ENCODE measurements around the gene CAMK2B. TPM values are rescaled to one million over a fixed set of nuclear protein-coding genes. Genes with fewer than 3 reads are reported as not detected.

Gene CAMK2B
- polyA plus RNA-seq, 1 donor (not counting 4 experiments of a cell fraction or from before 2014, with no cell fraction given): 0.25 TPM

DNA sequence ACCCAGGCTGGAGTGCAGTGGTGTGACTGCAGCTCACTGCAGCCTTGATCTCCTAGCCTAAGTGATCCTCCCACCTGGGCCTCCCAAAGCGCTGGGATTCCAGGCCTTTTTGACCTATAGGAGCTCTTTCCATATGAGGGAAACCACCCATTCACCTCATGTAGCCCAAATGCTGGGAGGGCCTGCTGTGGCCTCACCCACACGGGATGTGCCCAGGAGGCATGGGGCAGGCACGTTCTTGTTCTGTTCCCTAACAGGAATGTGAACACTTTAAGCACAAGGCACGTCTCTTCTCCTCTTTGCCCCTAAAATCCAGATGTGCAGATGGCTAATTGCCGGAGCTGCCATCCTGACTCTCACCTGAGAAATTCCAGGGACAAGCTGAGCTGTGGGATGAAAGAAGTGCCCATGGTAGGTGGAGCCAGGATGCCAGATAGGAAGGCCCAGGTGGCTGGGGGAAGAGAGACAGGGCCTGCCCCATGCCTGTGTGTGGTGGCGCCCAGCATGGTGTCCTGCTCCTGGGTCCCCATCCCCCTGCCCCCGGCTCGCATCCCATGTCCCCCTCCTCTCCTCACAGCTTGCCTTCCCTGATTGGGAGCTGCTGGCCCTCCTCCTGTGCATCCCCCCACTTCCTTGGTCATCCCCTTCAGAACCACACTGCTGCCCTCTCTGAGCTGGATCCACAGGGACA, 17.3 kb downstream of the CAMK2B start:
- dilution Hi-C loops (cut with MboI; ENCODE audit: extremely low pct_ligation_motif_present, low sequenced_read_pairs): no loop called here
- no peaks in the 10 kb centered on the region for H4K20me1 ChIP-seq (ENCODE audit: control insufficient read depth, extremely low read depth, insufficient read depth, low read length)
- H3K9ac ChIP-seq (ENCODE audit: control insufficient read depth, extremely low read depth, insufficient read depth, low read length): peak overlapping the region; percentile 39
- H3K79me2 ChIP-seq (ENCODE audit: control insufficient read depth, insufficient read depth, low read length): no peaks in the 10 kb centered on the region
- no peaks in the 10 kb centered on the region for H3K9me3 ChIP-seq (ENCODE audit: control insufficient read depth, low read depth, low read length)
- peaks cover 19% of the 10 kb centered on the region for H3K4me1 ChIP-seq (ENCODE audit: control insufficient read depth, extremely low read depth, insufficient read depth, low read length)
- H3K4me3 ChIP-seq (ENCODE audit: control insufficient read depth in 2 of 3, extremely low read depth in 1 of 3, insufficient read depth in 2 of 3, low read depth in 1 of 3, low read length in 3 of 3): no peak overlapping the region
- H3K9me1 ChIP-seq (ENCODE audit: control insufficient read depth, extremely low read depth, insufficient read depth, low read length): no peaks in the 10 kb centered on the region
- peak overlapping the region; percentile 34 for H3K4me2 ChIP-seq (ENCODE audit: control insufficient read depth, extremely low read depth, insufficient read depth, low read depth, low read length)
- H3K27me3 ChIP-seq (ENCODE audit: control insufficient read depth, extremely low read depth, insufficient read depth, low read length): no peaks in the 10 kb centered on the region
- peak overlapping the region; percentile 61 for H2AFZ ChIP-seq (ENCODE audit: control insufficient read depth, low read length)
- peak; percentile 96 for DNase-seq (ENCODE audit: low read depth, low spot score)
- TF ChIP-seq CTCF (optimal IDR thresholded peaks at IDR 0.05 in 1 of 3, IDR thresholded peaks at IDR 0.05 in 1 of 3, conservative IDR thresholded peaks at IDR 0.05 in 1 of 3; ENCODE audit: extremely low read depth in 1 of 3, insufficient read depth in 2 of 3, low read length in 3 of 3) (no peak), EZH2 (IDR thresholded peaks at IDR 0.05; ENCODE audit: low read length) (no peak)
- H3K36me3 ChIP-seq (ENCODE audit: control insufficient read depth in 2 of 2, extremely low read depth in 1 of 2, insufficient read depth in 2 of 2, low read length in 2 of 2): no peaks in the 10 kb centered on the region
- H3K27ac ChIP-seq (ENCODE audit: control insufficient read depth, insufficient read depth, low read length): peak overlapping the region; percentile 69
- FAIRE-seq: peak; percentile 97

GRCh38 chr7:44307301-44307900, 18.0 kb downstream of the CAMK2B start:
- Histone ChIP-seq H3K9ac (ENCODE audit: control insufficient read depth, extremely low read depth, insufficient read depth, low read length) (peak overlapping the region; percentile 39), H3K9me3 (ENCODE audit: control insufficient read depth, low read depth, low read length) (no peaks in the 10 kb centered on the region), H4K20me1 (ENCODE audit: control insufficient read depth, extremely low read depth, insufficient read depth, low read length) (no peaks in the 10 kb centered on the region), H3K27me3 (ENCODE audit: control insufficient read depth, extremely low read depth, insufficient read depth, low read length) (no peaks in the 10 kb centered on the region), H3K27ac (ENCODE audit: control insufficient read depth, insufficient read depth, low read length) (peak overlapping the region; percentile 69), H3K36me3 (ENCODE audit: control insufficient read depth in 2 of 2, extremely low read depth in 1 of 2, insufficient read depth in 2 of 2, low read length in 2 of 2) (no peaks in the 10 kb centered on the region), H3K4me2 (ENCODE audit: control insufficient read depth, extremely low read depth, insufficient read depth, low read depth, low read length) (peak overlapping the region; percentile 4), H3K4me1 (ENCODE audit: control insufficient read depth, extremely low read depth, insufficient read depth, low read length) (peaks cover 19% of the 10 kb centered on the region), H2AFZ (ENCODE audit: control insufficient read depth, low read length) (no peak overlapping the region), H3K9me1 (ENCODE audit: control insufficient read depth, extremely low read depth, insufficient read depth, low read length) (no peaks in the 10 kb centered on the region), H3K79me2 (ENCODE audit: control insufficient read depth, insufficient read depth, low read length) (no peaks in the 10 kb centered on the region), H3K4me3 (ENCODE audit: control insufficient read depth in 2 of 3, extremely low read depth in 1 of 3, insufficient read depth in 2 of 3, low read depth in 1 of 3, low read length in 3 of 3) (no peak overlapping the region)
- TF ChIP-seq CTCF (optimal IDR thresholded peaks at IDR 0.05 in 1 of 3, IDR thresholded peaks at IDR 0.05 in 1 of 3, conservative IDR thresholded peaks at IDR 0.05 in 1 of 3; ENCODE audit: extremely low read depth in 1 of 3, insufficient read depth in 2 of 3, low read length in 3 of 3): peak in 2 of 3 experiments; percentile 8 to 79
- no peak for TF ChIP-seq EZH2 (IDR thresholded peaks at IDR 0.05; ENCODE audit: low read length)
- FAIRE-seq: peak; percentile 93
- dilution Hi-C loops (cut with MboI; ENCODE audit: extremely low pct_ligation_motif_present, low sequenced_read_pairs): no loop called here
- peak; percentile 19 for DNase-seq (ENCODE audit: low read depth, low spot score)
